DLD1 (cell line): Measurements from ENCODE around the gene TIAM1.

Source experiments
- in situ Hi-C: cut with HindIII; loops from 2 replicates; pipeline ENCODE4 v1.10.0; 2017; ENCODE audit warnings: low sequenced_read_pairs

Gene TIAM1

DNA sequence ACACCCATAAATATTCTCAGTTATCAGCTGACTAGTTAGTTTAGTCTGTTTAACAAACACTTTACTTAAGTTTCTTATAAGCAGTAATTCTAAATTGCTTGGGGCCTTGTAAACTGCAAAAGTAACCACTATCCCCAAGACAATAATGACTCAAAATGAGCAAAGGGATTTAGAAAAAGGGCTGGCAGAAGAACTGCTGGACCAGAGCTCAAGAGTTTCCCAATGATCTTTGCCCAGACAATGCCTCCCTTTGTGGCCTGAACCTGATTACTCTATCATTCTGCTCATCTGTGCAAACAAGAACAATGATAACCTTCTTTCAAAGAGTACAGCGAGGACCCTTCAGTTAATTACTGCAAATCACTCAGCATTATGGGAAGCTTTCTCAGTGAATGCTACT is 123.5 kb downstream of the TIAM1 start:
- in situ Hi-C loops = no loop called here

DNA sequence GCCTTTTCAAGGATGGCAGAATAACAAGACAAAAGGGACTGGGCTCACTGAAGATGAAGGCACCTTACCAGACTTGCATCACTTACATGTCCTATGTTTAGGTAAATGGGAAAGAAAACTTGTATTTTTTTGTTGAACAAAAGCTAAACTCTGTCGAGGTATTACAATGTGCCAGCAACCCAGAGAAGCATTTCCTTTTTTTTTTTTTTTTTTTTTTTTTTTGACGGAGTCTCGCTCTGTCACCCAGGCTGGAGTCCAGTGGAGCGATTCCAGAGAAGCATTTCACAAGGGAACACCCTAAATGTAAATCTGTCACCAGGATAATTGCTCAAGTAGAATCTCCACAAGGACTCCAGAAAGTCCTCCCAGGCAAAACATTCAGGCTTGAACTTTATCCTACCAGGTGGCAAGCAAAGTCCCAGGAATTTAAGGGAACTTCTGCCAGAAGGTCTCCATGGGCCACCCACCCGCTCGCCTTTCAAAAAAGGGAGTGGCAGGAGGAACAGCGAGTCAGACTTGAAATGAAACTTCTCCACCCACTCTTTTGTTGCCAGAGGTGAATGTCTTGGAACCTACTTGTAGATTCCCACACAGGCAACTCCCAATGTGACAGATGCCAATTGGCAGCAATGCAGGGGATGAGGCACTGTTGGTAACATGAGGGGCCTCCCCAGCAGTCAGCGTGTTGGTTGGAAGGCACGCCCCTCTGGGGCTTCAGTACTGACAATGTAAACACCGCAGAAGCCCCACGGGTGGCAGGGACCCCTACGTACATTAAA is 125.0 kb downstream of the TIAM1 start:
- in situ Hi-C loops = no loop called here

DNA sequence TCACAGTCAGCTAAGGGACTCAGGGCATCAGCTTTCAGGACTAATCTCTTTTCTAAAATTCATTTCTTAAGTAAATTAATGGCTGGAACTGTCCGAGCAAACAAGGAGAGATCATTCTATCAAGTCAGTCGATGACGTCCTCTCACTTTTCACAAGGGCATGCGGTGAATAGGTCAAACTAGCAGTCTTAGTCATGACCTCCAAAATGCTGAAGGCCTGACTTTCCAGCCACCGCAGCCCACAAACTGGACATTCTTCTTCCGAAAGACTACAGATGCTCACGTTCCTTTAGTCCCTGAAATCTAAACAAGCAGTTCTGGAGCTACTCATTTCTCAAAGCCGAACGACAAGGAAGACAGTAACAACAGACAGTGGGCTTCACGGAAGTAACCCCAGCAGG is 127.9 kb downstream of the TIAM1 start:
- in situ Hi-C loops = no loop called here

DNA sequence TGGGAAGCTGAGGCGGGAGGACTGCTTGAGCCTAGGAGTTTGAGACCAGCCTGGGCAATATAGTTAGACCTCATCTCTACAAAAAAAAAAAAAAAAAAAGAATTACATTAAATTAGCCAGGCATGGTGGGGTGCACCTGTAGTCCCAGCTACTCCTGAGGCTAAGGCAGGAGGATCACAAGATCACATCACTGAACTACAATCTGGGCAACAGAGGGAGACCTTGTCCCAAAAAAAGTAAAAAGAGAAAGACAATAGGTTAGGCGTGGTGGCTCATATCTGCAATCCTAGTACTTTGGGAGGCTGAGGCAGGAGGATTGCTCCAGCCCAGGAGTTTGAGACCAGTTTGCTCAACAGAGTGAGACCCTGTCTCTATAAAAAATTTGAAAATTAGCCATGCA is 130.3 kb downstream of the TIAM1 start:
- in situ Hi-C loops = no loop called here

DNA sequence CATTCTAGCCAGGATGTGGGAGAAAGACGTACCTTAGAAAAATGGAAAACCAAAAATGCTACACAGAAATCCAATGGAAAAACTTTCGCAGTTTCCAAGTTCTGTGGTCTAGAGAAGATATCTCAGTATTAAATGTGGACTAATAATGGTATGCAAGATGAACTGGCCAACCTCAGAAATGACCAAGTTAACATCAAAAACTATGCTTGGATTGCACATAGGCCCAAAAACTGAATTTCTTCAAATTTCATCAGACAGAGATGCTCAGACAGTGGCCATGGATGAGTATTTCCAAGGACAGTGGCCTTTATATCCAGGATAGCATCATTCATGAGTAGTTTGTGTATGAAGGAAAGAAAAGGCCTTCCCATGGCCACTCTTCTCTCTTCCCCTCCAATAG is 132.2 kb downstream of the TIAM1 start:
- in situ Hi-C loops = no loop called here

DNA sequence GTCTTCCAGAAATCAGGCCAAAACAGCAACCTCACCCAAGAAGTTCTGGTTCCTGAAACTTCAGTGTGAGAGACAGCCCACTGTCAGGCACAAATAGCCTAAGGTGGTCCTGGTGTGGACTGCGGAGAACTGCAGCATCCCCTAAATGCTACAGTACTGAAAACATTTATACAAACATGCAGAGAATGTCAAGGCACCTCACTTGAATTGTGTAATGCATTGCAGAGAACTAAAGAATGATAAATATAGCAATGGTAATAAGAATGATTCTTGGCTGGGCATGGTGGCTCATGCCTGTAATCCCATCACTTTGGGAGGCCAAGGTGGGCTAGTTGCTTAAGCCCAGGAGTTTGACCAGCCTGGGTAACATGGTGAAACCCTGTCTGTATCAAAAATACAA is 138.6 kb downstream of the TIAM1 start:
- in situ Hi-C loops = no loop called here

DNA sequence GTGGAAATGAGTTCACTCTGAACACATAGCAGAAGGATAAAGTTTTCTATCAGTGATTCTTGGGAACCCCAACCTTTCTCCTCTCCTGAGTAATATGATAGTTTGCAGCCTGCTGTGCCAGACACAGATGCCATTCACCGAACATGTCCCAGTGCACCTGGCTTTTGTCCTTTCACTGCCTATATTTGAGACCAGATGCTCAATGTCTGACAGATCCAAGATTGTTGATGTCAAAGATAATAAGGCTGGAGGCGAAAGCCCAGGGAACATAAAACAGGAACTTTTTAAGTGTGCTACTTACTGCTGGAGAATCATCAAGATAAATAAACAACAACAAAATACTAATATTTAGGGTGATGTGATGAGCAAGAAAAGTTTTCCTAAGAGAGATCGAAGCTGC is 139.3 kb downstream of the TIAM1 start:
- in situ Hi-C loops = no loop called here

DNA sequence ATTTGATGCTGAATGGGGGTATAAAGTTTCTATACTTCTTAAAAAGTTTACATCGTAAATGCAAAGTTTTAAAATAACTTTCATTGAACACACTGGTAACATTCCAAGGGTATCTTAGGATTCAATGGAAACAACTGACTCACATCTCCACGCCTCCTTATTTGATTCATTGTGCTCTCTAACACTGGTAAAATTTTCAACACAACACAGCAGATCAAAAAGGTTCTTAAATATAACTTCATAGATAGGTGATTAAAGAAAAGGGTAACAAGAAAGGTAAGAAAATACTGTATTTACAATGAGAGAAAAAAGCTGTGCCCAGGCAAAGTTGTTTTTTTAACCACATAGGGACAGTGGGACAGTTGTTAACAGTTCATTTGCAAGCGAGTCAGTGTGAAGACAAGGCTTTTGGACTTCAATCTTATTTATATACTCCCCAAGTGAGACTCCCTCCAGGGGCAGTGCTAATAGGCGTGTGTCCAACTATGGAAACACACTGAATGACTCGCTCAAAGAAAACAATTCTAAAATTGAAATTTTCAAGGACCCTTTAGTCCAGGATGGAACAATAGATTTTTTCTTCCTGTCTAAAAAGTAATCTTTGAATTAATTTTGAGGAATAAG is 140.5 kb downstream of the TIAM1 start:
- in situ Hi-C loops = no loop called here

DNA sequence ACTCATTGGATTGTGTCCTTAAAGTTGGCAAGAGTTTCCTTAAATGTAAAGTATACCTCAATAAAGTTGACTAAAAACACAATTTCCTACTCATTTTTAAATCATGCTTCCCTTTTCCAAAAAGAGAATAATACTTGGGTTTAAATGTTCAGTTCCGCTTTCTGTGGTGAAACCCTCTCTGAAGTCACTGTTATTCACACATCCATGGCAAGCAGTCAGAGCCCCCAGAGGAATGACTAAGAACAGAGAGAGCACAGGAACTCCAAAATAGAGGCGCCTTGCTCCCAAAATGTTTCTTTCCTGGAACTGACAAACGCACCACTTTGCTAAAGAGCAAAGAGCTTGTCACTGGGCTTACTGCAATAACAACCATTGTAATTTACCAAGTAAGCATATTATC is 142.5 kb downstream of the TIAM1 start:
- in situ Hi-C loops = no loop called here

DNA sequence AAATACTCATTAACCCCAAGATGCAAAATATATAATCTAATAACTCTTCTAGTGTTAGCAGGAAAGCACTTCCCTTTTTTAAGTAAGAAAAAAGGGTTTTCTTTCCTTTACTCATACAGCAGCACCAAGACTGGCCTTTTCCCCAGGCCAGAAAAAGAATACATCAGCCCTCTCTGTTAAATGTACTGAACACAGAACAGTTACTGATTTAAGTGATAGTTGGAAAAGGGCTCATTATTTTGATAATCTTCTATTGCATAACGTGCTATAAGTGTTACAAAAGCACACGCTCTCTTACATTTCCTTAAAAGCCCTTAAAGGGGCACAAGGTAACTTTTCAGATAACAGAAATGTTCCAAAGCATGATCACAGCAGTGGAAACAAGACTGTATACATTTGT is 142.9 kb downstream of the TIAM1 start:
- in situ Hi-C loops = no loop called here

DNA sequence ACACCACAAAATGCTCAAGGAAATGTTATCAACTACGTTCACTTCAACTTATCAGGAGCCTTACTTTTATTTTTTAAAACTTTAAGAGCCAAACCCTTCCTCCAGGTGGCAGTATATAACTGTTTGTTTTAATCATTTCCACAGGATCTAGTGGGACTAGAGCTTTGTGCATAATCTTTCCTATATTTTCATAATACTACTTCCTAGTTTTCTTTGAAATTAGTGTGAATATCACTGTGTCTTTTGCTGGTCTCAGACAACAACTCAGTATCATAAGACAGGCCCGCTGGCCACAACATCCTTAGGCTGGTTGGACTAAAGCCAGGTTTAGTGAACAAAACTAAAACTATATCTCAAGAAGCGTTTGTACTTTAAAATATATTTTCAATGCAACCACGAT is 145.5 kb downstream of the TIAM1 start:
- in situ Hi-C loops = no loop called here

DNA sequence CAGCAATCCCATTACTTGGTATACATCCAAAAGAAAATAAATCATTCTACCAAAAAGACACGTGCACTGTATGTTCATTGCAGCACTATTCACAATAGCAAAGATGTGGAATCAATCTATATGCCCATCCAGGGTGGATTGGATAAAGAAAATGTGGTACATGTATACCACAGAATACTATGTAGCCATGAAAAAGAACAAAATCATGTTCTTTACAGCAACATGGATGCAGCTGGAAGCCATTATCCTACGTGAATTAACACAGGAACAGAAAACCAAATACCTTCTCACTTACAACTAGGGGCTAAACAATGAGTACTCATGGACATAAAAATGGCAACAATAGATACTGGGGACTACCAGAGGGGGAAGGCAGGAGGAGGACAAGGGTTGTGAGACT is 147.3 kb downstream of the TIAM1 start:
- in situ Hi-C loops = no loop called here

DNA sequence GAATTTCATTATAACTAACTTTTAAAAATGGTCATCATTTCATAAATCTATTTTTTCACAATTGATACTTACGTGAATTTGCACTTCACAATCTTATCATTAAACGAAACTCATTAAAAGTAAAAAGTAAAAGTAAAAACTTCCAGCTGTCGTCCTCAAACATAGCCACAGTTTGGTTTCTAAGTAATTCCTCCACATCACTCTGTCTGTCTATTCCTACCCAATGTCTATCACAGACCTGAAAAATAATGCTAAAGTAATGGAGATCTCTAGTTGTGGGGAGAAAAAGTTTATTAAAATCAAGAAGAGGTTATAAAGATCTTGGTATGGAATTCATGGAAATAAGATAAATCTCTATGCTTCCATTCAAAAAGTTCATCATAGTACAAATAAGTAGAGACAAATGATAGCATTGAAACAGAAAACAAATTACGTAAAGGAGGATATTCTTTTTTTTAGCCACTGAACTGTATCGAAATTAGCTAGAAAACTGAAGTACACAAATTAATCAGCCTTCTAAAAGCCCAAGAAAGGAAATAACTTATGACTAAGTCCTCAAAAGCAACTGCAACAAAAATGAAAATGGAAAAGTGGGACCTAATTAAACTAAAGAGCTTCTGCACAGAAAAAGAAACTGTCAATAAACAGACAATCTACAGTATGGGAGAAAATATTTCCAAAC is 148.6 kb downstream of the TIAM1 start:
- in situ Hi-C loops = no loop called here

DNA sequence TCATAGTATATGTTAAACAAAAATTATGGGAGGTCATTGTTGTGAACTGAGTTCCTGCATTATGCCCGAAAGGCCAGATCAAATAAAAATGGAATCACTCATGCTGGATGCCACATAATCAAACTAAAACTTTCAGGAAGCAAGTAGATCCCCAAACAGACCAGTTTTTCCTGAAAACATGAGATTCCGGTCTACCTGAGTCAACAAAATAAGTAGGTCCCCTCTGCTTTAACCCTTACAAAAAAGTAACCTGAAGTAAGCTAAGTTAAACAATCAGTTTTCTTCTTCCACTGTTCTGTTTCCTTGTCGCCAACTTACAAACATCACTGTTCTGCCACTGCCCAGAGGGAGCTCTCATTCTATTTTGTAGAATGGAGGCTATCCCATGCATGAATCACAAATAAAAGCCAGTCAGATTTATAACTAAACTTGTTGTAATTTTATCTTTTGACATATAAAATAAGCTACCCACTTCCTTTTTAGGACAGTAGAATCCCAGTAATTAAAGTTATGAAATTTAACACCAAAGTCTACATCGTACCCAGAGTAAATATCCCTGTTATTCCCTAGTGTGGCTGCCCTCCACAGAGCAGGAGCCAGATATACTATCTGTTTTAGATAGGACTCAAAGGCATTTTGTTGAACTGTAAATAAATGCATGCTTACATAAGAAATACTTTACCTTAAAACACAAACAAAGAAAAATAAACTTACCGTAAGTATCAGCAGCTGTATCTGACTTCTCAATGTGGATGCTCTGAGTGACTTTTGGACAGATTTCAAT is 149.4 kb downstream of the TIAM1 start:
- in situ Hi-C loops = no loop called here

DNA sequence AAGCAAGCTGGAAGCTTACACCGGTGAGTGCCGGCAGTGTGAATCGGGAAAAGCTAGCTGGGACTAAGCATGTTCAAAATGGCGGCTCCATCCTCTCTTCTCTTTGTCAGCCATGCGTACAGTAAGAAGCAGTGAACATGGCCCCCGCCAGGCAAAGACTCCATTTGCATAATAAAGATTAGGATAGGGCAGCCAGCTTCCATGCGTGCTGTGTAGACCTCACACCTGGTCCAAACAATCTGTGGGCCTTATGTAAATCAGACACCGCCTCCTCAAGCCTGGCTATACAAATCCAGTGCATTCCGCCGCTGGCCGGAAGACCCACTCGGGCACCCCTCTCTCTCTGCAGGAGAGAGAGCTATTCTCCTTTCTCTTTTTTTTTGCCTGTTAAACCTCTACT is 150.3 kb downstream of the TIAM1 start:
- in situ Hi-C loops = no loop called here

DNA sequence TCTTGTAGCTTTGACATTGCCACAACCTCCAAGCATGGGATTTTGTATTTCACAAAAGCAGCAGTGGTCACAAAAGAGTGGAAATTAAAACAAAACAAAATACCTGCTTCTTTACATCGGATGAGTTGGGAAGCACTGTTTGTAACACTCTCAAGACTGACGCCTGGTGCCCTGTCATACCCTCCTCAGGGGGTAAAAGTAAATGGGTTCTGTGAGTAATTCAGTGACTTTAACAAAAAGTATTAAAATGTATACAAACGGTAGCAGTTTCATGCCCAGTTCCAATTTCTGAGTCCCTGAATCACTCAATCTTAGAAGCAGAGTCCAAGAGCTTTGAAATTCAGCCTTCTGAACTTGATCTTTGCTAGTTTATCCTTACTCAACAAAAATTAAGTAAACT is 152.5 kb downstream of the TIAM1 start:
- in situ Hi-C loops = no loop called here

DNA sequence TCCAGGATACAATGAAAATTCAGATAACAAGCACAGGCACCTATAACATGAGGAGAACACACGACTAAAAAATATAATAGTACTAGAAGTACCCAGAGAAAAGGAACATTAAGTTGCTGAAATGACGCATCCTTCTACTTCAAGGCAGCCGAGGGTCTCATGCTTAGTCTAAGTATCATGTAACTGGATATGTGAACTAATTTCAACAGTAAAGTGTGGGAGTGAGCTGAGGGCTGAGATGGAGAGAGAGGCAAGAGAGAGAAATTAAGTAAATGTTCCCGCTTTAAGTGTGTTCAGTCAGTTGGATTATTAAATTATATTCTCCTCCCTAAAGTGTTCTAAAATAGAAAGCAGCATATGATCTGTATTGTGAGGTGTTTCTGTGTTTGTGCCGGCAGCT is 153.5 kb downstream of the TIAM1 start:
- in situ Hi-C loops = no loop called here

DNA sequence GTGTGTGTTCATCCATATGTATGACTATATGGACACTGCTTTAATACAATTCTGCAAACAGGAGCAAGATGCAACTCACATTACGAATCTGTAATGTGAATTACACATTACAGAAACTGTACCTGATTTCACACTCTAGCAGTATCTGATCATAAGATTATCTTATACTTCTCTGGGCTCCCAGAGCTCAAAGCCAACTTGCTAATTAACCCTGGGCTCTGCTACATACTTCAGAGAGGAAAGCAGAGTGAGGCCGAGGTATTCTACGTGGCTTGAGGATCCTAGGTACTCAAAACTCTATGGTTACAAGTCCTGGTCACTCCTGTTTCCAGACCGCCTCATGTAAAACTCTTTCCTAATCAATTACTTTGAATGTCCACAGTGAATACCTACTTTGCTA is 156.6 kb downstream of the TIAM1 start:
- in situ Hi-C loops = no loop called here

DNA sequence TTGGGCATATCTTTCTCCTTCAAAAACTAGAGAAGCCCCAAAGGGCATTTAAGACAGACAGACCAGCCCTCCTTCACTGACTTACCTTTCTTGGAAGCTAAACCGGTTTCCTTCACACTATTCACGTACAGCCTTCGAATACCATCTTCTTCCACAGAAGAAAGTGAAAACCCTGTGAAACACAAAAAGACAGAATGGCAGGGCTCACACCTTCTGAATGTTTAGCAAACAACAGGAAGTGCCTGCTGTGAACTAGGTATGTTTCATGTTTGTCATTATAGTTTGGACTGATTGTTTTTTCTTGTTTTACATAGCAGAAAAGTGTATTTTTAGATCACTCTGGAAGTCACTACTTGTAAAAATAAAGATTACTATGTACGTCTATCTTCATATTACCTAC is 157.1 kb downstream of the TIAM1 start:
- in situ Hi-C loops = no loop called here

DNA sequence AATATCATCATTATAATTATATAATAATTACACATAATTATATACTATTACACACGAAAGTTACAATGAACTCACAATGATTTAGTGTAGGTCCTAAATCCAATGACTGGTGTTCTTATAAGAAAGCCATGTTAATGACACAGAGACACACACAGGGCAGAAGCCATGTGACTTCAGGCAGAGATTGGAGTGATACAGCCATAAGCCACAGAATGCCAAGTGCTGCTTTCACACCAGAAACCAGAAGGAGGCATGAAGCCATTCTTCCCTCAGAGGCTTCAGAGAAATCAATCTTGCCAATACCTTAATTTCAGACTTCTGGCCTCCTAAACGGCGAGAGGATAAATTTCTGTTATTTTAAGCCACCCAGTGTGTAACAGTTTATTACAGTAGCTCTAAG is 158.4 kb downstream of the TIAM1 start:
- in situ Hi-C loops = no loop called here

DNA sequence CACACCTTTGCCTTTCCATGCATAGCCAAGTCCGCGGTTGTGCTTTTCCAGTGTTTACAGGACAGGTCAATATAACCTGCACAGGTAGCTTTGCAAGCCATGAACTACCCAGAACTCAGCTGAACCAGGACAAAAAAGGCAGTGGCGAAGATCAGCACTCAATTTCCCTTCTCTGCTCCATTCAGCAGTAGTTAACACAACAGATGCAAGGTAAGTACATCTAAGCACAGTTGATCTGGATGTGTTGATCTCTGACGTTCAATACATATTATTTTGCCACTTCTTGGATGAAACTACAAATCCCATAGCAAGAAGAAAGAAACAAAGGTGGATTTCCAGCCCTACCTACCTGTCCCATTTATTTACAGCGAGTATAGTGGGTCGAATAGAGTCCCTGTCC is 159.2 kb downstream of the TIAM1 start:
- in situ Hi-C loops = no loop called here

DNA sequence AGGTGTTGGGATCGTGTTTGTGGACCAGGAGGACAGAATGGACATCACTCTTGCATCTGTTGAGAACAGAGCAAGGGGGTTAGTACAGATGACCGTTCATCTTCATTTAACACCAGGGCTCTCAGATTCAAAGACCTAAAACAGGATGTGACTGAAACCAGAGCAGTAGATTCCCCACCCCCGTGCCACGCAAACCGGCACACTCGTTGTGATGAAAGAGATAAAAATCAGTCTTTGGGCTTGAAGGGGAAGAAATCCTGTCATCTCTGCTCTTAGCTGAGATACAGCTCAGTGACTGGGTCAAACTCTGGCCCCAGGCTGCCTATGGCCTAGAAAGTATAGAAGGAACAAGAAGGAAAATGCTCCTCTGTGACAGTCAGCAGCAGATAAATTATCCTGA is 159.6 kb downstream of the TIAM1 start:
- in situ Hi-C loops = no loop called here
